ENCODE data around the gene DYNC1I1. TPM values are rescaled to one million over a fixed set of nuclear protein-coding genes. Genes with fewer than 3 reads are reported as not detected.

DYNC1I1 gene
- 1.6 and 4.0 TPM in 2 replicates for total RNA-seq

GRCh38 chr7:95772298-95772770, at the start of gene DYNC1I1:
DYNC1I1 (plus strand) TSS chr7:95772554; CDS start chr7:95804730, 32,176 bp downstream.

Other genes with a start within 250 kb of the DYNC1I1 start
- gene PDK4, start 176.0 kb upstream of the DYNC1I1 start, total RNA-seq, result 5.2 and 5.9 TPM in 2 replicates